Activated CD4-positive, alpha-beta T cell treated with anti-CD3 and anti-CD28 coated beads, Interleukin-2, amount 50 U/mL, for 1 hour (primary cell): ENCODE data around the gene SPOCK1.

Experiments used
- DNase-seq: peaks from one replicate; pipeline ENCODE4 v3.0.0-alpha.2; 2020

SPOCK1 gene

GRCh38 chr5:137356127-137356526 is 143.0 kb downstream of the SPOCK1 start:
- no peak for DNase-seq

- DNase-seq: no peak
Observed at GRCh38 chr5:137355708-137356107, 143.4 kb downstream of the SPOCK1 start.

GRCh38 chr5:137352095-137352494 is 147.0 kb downstream of the SPOCK1 start:
- no peak for DNase-seq

- DNase-seq: no peak
Observed at GRCh38 chr5:137350791-137351190, 148.3 kb downstream of the SPOCK1 start.

GRCh38 chr5:137348759-137349158 is 150.4 kb downstream of the SPOCK1 start:
- no peak for DNase-seq

- DNase-seq: no peak
Observed at GRCh38 chr5:137347865-137348264, 151.3 kb downstream of the SPOCK1 start.

GRCh38 chr5:137346281-137346680 is 152.8 kb downstream of the SPOCK1 start:
- no peak for DNase-seq

DNA sequence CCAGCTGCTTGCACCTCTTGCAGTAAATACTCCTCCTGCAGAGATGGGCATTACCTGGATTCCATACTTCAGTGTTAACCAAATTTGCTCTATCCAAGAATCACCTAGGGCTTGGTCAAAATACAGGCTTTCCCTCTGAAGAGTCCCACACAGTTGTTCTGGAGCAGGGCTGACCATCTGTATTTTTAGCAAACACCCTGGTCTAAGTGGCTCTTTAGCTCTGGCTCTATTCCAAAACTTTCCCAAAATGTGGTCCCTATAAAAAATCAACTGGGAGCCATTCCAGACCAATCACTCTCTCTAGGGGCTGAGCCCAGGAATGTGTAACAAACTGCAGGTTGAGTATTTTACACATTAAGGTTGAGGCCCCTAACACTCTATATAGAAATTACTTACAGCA is 153.7 kb downstream of the SPOCK1 start:
- DNase-seq: no peak

GRCh38 chr5:137344723-137345322 is 154.3 kb downstream of the SPOCK1 start:
- DNase-seq: no peak

DNA sequence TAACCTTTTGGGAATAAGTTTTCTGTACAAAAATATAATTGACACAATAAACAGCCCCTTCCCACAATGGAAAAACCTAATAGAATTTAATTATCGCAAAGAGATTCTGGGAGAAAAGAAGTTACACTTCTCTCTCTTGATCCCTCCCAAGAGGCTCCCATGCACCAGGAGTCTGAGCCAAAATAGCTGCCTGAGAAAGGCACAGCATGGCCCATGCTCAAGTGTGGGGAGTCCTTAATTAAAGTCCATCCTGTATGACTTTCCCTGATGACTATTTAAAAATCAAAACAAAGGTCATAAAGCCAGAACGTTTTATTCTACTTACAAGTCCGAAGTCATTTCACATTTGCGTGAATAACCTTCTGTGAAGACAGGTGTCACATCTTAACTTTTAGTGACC is 155.1 kb downstream of the SPOCK1 start:
- DNase-seq: no peak

GRCh38 chr5:137342764-137343163 is 156.4 kb downstream of the SPOCK1 start:
- no peak for DNase-seq

DNA sequence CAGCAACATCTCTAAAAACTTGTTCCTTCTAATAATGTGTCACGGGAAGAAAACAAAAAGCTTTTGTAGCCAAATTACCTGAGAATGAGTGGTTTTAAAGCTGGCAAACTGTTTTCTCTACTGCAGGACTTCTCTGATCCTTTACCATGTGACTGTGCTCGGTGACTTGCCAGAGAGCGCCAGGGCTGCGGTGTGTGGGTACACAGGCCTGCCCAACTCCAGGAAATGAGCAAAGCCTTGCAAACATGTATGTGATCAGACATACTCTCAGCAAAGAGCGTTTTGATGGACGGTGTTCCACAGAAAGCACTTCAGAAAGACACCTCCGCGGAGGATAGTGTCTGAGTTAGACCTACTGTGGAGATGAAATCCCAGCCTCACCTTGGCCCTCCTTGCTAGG is 157.3 kb downstream of the SPOCK1 start:
- no peak for DNase-seq

- no peak for DNase-seq
Observed at GRCh38 chr5:137340881-137341280, 158.2 kb downstream of the SPOCK1 start.

GRCh38 chr5:137336565-137337120 is 162.5 kb downstream of the SPOCK1 start:
- DNase-seq: no peak

DNA sequence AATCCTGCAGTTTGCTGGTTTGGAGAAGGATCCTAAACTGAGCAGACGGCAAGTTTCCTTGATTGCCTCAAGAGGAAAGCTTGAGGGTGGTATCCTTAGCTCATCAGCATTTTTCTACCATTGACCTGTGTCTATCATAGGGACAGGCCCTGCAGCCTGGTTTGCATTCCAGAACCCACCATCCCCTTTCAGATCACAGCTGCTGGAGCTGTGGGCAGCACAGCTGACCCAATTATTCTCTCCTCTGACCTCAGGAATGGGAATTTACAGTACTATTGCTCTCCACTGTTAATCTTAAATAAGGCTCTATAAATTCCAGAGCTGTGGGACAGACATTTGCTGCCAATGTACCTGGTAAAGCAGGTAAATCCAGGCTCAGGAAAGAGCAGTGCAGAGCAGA is 163.0 kb downstream of the SPOCK1 start:
- DNase-seq: no peak

DNA sequence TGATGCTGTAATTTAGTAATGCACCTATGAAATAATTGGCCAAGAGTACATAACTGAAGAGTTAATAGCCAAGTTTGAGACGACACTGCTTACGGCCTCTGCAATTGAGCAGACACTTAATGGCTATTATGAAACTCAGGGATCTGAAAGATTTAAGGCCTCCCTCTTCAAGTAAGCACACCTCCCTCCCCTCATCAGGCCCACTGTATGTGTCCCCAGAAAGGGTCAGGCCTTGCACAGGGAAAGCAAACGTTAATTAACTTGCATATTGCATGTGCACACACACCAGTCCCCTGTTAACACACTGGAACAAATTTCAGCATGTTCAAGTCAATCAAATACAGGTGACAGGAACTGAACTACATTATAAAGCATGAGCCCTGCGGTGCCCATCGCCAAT is 163.6 kb downstream of the SPOCK1 start:
- DNase-seq: no peak

DNA sequence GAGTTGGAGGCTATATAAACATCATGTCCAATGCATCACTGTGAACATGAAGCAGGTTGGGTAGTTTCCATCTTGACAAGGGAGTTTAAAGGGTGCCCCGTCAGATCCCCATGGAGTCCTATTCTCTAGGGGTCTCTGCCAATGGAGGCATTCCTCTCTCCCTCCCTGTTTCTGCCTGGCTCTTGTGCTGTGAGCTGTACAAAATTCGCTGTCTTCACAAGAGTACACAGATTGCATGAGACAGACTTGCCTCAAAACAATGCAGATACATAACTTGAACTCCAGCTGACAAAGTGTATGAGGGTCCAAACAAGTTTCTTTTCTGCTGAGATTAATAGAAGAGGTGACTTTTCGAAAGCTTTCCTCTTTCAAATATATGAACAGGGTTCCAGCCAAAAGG is 165.2 kb downstream of the SPOCK1 start:
- DNase-seq: no peak

DNA sequence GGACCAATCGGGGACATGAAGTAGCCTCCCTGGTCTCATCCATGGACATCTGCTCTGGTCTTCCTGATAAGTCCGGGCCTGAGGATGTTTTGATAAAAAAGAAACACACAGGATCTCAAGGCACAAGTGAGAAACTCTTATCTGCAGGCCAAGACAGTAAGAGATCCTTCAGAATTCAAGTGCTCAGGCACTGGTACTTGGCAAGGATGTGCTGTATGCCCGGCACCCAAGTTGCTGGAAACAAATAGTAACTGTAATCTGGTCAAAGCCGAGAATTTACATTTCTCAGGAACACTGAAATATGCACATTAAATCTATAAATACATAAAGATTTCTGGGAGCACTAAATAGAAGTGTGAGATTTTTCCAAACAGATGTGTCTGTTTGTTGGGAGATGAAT is 165.7 kb downstream of the SPOCK1 start:
- DNase-seq: no peak

DNA sequence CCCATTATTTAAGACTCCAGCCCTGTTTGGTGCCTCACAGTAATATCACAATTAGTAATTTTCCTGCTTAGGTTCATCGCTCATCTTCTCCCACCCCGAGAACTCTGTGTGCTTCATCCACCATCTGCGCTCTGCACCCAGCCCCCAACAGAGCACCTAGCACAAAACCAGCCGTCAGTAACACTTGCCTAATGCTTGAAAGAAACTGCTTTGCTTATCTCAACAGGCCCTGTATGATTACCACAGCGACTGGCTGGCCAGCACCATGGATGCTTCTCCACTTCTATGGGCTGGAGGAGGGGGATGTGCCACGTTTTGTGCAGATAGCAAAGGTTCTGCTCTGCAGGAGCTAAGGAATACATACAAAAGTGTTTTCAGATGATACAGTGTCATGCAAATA is 166.8 kb downstream of the SPOCK1 start:
- DNase-seq: no peak

GRCh38 chr5:137329586-137330296 is 169.4 kb downstream of the SPOCK1 start:
- DNase-seq: no peak

DNA sequence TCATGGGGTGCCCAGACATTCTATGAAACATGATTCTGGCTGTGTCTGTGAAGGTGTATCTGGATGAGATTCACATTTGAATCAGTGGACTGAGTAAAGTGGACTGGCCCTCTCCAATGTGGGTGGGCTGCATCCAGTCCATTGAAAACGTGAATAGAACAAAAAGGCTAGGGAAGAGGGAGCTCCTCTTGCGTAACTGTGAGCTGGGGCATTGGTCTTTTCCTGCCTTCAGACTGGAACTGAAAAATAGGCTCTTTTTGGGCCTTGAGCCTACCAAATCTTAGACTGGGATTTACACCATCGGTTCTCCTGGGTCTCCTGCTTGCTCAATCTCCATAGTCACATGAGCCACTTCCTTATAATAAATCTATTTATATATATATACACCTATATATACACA is 170.1 kb downstream of the SPOCK1 start:
- no peak for DNase-seq

GRCh38 chr5:137328463-137328862 is 170.7 kb downstream of the SPOCK1 start:
- DNase-seq: no peak

DNA sequence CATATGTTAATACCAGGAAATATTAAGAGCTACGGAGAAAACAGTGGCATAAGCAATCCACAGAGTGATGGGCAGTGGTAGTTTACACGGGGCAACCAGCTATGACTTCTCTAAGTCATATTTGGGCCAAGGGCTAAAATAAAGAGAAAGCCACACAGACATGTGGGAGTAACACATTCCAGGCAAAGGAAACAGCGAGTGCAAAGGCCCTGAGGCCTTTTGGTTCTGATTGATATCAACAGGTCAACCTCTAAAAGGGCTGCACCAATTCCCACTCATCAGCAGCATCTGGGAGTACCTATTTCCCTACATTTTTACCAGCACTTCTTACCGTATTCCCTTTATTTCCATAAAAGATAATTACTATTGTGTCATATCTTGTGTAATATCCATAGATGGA is 173.4 kb downstream of the SPOCK1 start:
- DNase-seq: no peak
